ENCODE results near the gene MYO5B.

The MYO5B gene

GRCh38 chr18:50187659-50188058 is 7.3 kb downstream of the MYO5B start:
- DNase-seq, result no peak

- no peak for DNase-seq
These were observed 8.6 kb downstream of the MYO5B start for GRCh38 chr18:50186385-50186784.

GRCh38 chr18:50183556-50183955 is 11.4 kb downstream of the MYO5B start:
- DNase-seq, result no peak

- no peak for DNase-seq
These were observed 12.4 kb downstream of the MYO5B start for GRCh38 chr18:50182511-50182910.

- no peak for DNase-seq
These were observed 13.4 kb downstream of the MYO5B start for GRCh38 chr18:50181590-50181989.

- DNase-seq, result no peak
These were observed 15.5 kb downstream of the MYO5B start for GRCh38 chr18:50179465-50179864.

GRCh38 chr18:50177294-50177992 is 17.5 kb downstream of the MYO5B start:
- no peak for DNase-seq

GRCh38 chr18:50172367-50172766 is 22.6 kb downstream of the MYO5B start:
- no peak for DNase-seq

- DNase-seq, result no peak
These were observed 23.5 kb downstream of the MYO5B start for GRCh38 chr18:50171406-50171805.

GRCh38 chr18:50170004-50170403 is 24.9 kb downstream of the MYO5B start:
- no peak for DNase-seq

GRCh38 chr18:50169149-50169548 is 25.8 kb downstream of the MYO5B start:
- no peak for DNase-seq

- DNase-seq, result no peak
These were observed 27.0 kb downstream of the MYO5B start for GRCh38 chr18:50167966-50168365.

- DNase-seq, result no peak
These were observed 28.0 kb downstream of the MYO5B start for GRCh38 chr18:50166901-50167300.

- DNase-seq, result no peak
These were observed 31.4 kb downstream of the MYO5B start for GRCh38 chr18:50163505-50163904.

GRCh38 chr18:50162486-50163304 is 32.3 kb downstream of the MYO5B start:
- no peak for DNase-seq

GRCh38 chr18:50161597-50162205 is 33.2 kb downstream of the MYO5B start:
- DNase-seq, result no peak

GRCh38 chr18:50159654-50160046 is 35.3 kb downstream of the MYO5B start:
- no peak for DNase-seq

- no peak for DNase-seq
These were observed 35.9 kb downstream of the MYO5B start for GRCh38 chr18:50158866-50159653.

- no peak for DNase-seq
These were observed 39.5 kb downstream of the MYO5B start for GRCh38 chr18:50155406-50155805.

- DNase-seq, result no peak
These were observed 40.5 kb downstream of the MYO5B start for GRCh38 chr18:50154420-50154819.

GRCh38 chr18:50152900-50153299 is 42.0 kb downstream of the MYO5B start:
- DNase-seq, result no peak

- no peak for DNase-seq
These were observed 43.0 kb downstream of the MYO5B start for GRCh38 chr18:50151926-50152325.

GRCh38 chr18:50144540-50144939 is 50.4 kb downstream of the MYO5B start:
- DNase-seq, result no peak

Data from NCI-H1930 (cell line).